Testis (tissue), 3 donors: ENCODE measurements around the gene SEL1L3. TPM values are rescaled to one million over a fixed set of nuclear protein-coding genes. Genes with fewer than 3 reads are reported as not detected.

Experiments
- DNase-seq: peaks from one replicate; pipeline ENCODE4 v3.0.0-alpha.2; 2019
- H3K27ac ChIP-seq, 2 donors: fragments of 200-600 bp; sonication (generic); one replicate each; pipeline ENCODE4 v1.5.1; 2019
- H3K27me3 ChIP-seq: fragments of 200-600 bp; sonication (generic); one replicate; pipeline ENCODE4 v1.5.1; 2019
- H3K36me3 ChIP-seq: fragments of 200-600 bp; sonication (generic); one replicate; pipeline ENCODE4 v1.5.1; 2017; ENCODE audit warnings: low read depth; ENCODE audit errors: missing control alignments
- H3K4me1 ChIP-seq: fragments of 200-600 bp; sonication (generic); one replicate; pipeline ENCODE4 v1.5.1; 2019
- H3K4me3 ChIP-seq, 2 donors: fragments of 200-600 bp; sonication (generic); one replicate each; pipeline ENCODE4 v1.5.1; 2017 to 2019
- H3K9me3 ChIP-seq: fragments of 200-600 bp; sonication (generic); one replicate; pipeline ENCODE4 v1.5.1; 2017
- POLR2A ChIP-seq: fragments of 450-650 bp; IDR thresholded peaks from one replicate; pipeline ENCODE4 v1.6.1; 2017; ENCODE audit warnings: antibody characterized with exemption, mild to moderate bottlenecking, moderate library complexity
- WGBS, 2 donors: methylation state at CpG; one replicate each; pipeline ENCODE4 v1.1.5; 2018; 5-methylcytosine and 5-hydroxymethylcytosine counted together
- intact Hi-C: fragments of 100-400 bp; cut with DNase I; formaldehyde crosslinking; loops from one replicate; pipeline ENCODE4 v1.15.1; 2023; ENCODE audit warnings: low total_unique reads
- polyA plus RNA-seq: library from polyadenylated mRNA; stranded (reverse); fragments of 350-450 nt; fragmentation: Illumina TruSeq; extraction: RNeasy Lipid Tissue Mini Kit (QIAGEN cat#74804); gene quantifications from one replicate; pipeline ENCODE4 v1.2.3, GENCODE V29; 2014; ENCODE audit warnings: low read depth, low replicate concordance; ENCODE audit not compliant: insufficient read depth
- total RNA-seq, 2 donors: library from RNA; depleted of rRNA; stranded (reverse); fragments of >200 nt; gene quantifications; one replicate each; pipeline ENCODE4 v1.2.3, GENCODE V29; 2016
- TF ChIP-seq, protein P1 (sequence below), 3 experiments: fragments of 450-650 bp in 2 of 3; fragments of 200-600 bp in 1 of 3; sonication (generic) in 1 of 3; IDR thresholded peaks; one replicate each; pipeline ENCODE4 v1.5.1; 2016 to 2019; ENCODE audit warnings: antibody characterized with exemption in 3 of 3, mild to moderate bottlenecking in 2 of 3, moderate library complexity in 1 of 3

The SEL1L3 gene
- total and polyA plus RNA-seq, 3 donors from 2014 or later: 5.0 to 15.6 (median 6.9) TPM

DNA sequence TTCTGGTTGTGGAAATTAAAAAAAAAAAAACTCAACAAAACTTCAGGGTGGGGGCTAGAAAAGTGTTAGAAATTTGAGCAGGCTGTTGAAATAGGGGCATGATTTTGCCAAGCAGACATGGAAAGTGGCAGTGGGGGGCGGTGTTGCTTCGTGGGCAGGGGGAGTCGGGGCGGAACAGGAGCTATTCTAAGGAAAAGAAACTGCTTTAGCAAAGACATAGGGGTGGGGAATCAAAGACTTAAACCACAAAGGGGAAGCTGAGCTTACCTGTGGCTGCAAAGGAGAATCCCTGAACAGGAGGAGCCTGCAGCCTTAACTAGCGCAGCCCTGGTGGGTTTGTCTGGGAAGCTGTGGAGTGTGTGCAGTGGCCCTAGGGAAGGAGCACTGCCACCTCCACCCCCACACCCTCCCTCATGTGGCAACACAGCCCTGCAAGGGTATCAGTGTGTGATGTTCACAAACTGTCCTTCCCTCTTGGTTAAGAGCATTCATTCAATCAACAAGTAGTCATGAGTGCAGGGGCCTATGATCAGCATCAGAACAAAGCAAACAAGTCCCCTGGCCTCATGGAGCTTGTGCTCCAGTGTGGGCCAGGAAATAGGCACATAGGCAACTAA is 20.5 kb downstream of the SEL1L3 start:
- 75 to 83% methylated on average over 5 of the region's 5 CpGs for WGBS, 2 donors

DNA sequence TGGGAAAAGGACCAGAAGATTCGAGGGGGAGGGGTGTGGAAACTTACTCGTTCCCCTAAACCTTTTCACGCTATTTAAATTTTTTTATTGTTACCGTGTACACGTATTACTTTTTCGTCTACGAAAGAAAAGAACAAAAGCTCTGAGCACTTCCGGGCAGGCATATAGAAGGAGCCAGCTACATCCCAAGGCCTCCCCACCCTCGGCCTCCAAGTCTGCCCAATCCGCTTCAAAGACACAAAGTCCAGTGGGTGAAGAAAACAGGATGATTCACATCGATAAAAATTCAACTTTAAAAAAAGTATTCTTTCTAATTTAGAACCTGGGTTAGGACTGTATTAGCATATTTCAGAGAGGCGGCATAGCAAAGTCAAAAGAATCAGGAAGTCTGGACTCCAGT is 23.1 kb downstream of the SEL1L3 start:
- Histone ChIP-seq H3K9me3 (no peaks in the 10 kb centered on the region), H3K36me3 (no peaks in the 10 kb centered on the region), H3K27me3 (no peaks in the 10 kb centered on the region), H3K4me3 (no peak overlapping the region), H3K27ac (no peak overlapping the region), H3K4me1 (no peaks in the 10 kb centered on the region)
- TF ChIP-seq POLR2A: no peak
- TF ChIP-seq, protein P1, sequence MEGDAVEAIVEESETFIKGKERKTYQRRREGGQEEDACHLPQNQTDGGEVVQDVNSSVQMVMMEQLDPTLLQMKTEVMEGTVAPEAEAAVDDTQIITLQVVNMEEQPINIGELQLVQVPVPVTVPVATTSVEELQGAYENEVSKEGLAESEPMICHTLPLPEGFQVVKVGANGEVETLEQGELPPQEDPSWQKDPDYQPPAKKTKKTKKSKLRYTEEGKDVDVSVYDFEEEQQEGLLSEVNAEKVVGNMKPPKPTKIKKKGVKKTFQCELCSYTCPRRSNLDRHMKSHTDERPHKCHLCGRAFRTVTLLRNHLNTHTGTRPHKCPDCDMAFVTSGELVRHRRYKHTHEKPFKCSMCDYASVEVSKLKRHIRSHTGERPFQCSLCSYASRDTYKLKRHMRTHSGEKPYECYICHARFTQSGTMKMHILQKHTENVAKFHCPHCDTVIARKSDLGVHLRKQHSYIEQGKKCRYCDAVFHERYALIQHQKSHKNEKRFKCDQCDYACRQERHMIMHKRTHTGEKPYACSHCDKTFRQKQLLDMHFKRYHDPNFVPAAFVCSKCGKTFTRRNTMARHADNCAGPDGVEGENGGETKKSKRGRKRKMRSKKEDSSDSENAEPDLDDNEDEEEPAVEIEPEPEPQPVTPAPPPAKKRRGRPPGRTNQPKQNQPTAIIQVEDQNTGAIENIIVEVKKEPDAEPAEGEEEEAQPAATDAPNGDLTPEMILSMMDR (IDR thresholded peaks at IDR 0.05): no peak
- intact Hi-C loops: no loop called here
- 88 to 94% methylated on average over 12 of the region's 12 CpGs for WGBS, 2 donors
- no peak for DNase-seq

More for the DNA sequence above, 20.5 kb downstream of the SEL1L3 start:
- DNase-seq: no peak
- no peak for TF ChIP-seq POLR2A
- TF ChIP-seq, protein P1 (IDR thresholded peaks at IDR 0.05): no peak
- H3K27ac ChIP-seq: no peak overlapping the region
- no peak overlapping the region for H3K4me3 ChIP-seq
- intact Hi-C loops: no loop called here
- no peaks in the 10 kb centered on the region for H3K27me3 ChIP-seq
- H3K9me3 ChIP-seq: no peaks in the 10 kb centered on the region
- H3K4me1 ChIP-seq: no peaks in the 10 kb centered on the region
- no peaks in the 10 kb centered on the region for H3K36me3 ChIP-seq

DNA sequence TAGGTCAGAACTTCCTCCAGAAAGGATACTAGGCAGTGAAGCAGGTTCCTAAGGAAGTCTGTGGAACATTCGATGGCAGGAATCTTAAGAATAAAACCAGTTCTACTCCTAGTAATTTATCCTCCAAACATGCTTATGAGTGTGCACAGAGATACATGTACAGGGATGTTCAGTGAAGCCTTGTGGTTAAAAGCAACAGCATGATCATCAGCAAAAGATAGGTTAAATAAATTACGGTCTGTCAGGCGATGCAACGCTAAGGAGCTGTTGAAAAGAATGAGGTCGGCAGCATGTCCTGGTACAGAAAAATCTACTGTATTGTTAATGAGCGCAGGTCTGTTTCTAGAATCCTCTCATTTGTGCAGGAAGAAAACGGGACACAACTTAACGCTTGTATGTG is 23.6 kb downstream of the SEL1L3 start:
- TF ChIP-seq, protein P1 (IDR thresholded peaks at IDR 0.05): no peak
- no peak for TF ChIP-seq POLR2A
- H3K27ac ChIP-seq: no peak overlapping the region
- H3K36me3 ChIP-seq: no peaks in the 10 kb centered on the region
- WGBS, 2 donors: 81 to 82% methylated on average over 8 of the region's 8 CpGs
- DNase-seq: no peak
- H3K4me3 ChIP-seq: no peak overlapping the region
- H3K4me1 ChIP-seq: no peaks in the 10 kb centered on the region
- intact Hi-C loops: no loop called here
- H3K27me3 ChIP-seq: no peaks in the 10 kb centered on the region
- H3K9me3 ChIP-seq: no peaks in the 10 kb centered on the region

DNA sequence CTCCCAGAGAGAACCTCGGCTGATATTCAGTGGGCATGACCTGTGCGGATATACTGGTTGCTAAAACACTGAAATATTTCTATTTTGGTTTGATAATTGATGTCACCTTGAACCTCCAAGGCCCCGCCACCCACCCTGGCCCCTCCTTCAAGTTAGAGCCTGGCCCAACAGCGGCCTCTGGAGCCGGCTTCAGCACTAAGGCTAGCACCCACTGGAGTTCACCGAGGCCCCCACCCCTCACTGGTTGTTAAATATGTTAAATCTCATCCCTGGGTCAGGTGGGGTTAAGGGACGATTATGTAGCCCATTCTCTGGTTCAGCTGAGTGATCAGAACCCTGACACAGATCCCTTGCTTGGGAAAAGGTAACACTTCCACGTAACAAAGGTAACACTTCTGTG is 24.3 kb downstream of the SEL1L3 start:
- no peaks in the 10 kb centered on the region for H3K27me3 ChIP-seq
- no peak for TF ChIP-seq POLR2A
- no peak overlapping the region for H3K4me3 ChIP-seq
- H3K9me3 ChIP-seq: no peaks in the 10 kb centered on the region
- WGBS, 2 donors: 71 to 74% methylated on average over 8 of the region's 8 CpGs
- H3K27ac ChIP-seq: no peak overlapping the region
- intact Hi-C loops: no loop called here
- no peaks in the 10 kb centered on the region for H3K4me1 ChIP-seq
- DNase-seq: no peak
- no peaks in the 10 kb centered on the region for H3K36me3 ChIP-seq

DNA sequence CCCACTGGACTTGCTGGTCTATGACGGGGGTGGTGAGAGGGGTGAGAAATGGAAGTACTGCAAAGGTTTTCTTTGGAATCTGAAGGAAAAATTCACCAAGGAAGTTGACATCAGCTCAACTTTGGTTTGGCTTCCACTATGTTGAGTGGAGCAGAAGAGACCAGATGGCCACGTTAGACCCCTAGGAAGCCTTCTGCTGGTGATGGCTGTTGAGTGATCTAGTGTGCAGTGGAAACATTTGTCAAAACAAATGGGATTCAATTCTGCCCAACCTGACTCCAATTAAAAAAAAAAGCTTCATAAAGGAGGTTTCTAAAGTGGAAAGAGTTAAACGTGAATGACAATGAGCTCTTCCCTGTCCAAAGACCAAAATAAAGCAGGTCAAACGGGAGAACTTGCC is 25.7 kb downstream of the SEL1L3 start:
- no peak for DNase-seq
- no peaks in the 10 kb centered on the region for H3K9me3 ChIP-seq
- 87 to 92% methylated on average over 4 of the region's 4 CpGs for WGBS, 2 donors
- TF ChIP-seq POLR2A: no peak
- H3K4me1 ChIP-seq: no peaks in the 10 kb centered on the region
- H3K27me3 ChIP-seq: no peaks in the 10 kb centered on the region
- H3K27ac ChIP-seq: no peak overlapping the region
- intact Hi-C loops: no loop called here
- H3K36me3 ChIP-seq: no peaks in the 10 kb centered on the region
- H3K4me3 ChIP-seq: no peak overlapping the region

DNA sequence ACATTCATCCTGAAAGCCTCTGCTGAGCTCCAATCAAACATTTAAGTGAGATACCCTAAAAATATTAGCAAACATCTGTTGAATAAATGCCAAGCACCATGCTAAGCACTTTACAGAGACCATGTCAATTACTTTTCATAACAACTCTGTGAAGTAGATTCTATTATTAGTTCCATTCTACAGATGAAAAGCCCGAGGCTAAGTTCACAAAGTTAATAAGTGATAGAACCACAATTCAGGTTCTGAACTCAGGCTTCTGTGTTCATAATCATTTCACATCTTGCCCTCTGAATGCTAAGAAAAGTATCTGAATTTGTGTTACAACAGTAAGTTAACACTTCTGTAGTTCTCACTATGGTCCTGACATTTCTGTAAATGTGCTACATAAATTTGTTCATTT is 27.4 kb downstream of the SEL1L3 start:
- Histone ChIP-seq H3K9me3 (no peaks in the 10 kb centered on the region), H3K4me3 (no peak overlapping the region), H3K27ac (no peak overlapping the region), H3K27me3 (no peaks in the 10 kb centered on the region), H3K4me1 (no peaks in the 10 kb centered on the region), H3K36me3 (no peaks in the 10 kb centered on the region)
- WGBS, 2 donors: 86 to 89% methylated on average over 1 of the region's 1 CpG
- TF ChIP-seq, protein P1 (IDR thresholded peaks at IDR 0.05): no peak
- no peak for TF ChIP-seq POLR2A
- intact Hi-C loops: no loop called here
- no peak for DNase-seq
